AG04449 (cell line): ENCODE data around the gene LIG1.
"Not testable (repeated sequence)": the region's sequence is repeated elsewhere in the genome, so short reads cannot be mapped to it uniquely, and the experiment has no call there.

Experiments used
- CTCF ChIA-PET: fragments of 350-600 bp; formaldehyde crosslinking; extraction: SDS; loops from one replicate; lab custom pipeline; 2021; ENCODE audit warnings: antibody characterized with exemption; lab: Yijun Ruan, JAX
- POLR2A ChIA-PET: fragments of 400-600, 350-600 bp; formaldehyde crosslinking; extraction: SDS; loops from one replicate; lab custom pipeline; 2020; ENCODE audit warnings: antibody characterized with exemption, inconsistent platforms; lab: Yijun Ruan, JAX
- DNase-seq: peaks from one replicate; pipeline ENCODE4 v3.0.0-alpha.2; 2010; ENCODE audit warnings: low read depth, low spot score
- H3K4me3 ChIP-seq: 2 replicates; pipeline ENCODE4 v1.5.1; 2011; ENCODE audit warnings: low read depth, mild to moderate bottlenecking, control low read depth, low read length
- TF ChIP-seq, protein P1 (sequence below): IDR thresholded peaks from one replicate; pipeline ENCODE4 v1.5.1; 2011; ENCODE audit warnings: mild to moderate bottlenecking, moderate library complexity, low read length, control low read depth, inconsistent platforms; ENCODE audit not compliant: insufficient read depth; ENCODE audit errors: missing control alignments

Gene LIG1

DNA sequence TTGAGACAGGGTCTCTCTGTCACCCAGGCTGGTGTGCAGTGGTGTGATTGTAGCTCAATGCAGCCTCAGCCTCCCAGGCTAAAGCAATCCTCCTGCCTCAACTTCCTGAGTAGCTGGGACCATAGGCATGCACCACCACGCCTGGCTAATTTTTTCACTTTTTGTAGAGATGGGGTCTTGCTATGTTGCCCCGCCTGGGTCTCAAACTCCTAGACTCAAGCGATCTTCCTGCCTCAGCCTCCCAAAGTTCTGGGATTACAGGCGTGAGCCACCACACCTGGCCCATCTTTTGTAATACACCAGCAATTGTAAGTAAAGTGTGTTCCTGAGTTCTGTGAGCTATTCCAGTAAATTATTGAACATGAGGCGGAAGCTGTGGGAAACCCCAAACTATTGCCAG lies 66.2 kb downstream of the LIG1 start:
- TF ChIP-seq, protein P1, sequence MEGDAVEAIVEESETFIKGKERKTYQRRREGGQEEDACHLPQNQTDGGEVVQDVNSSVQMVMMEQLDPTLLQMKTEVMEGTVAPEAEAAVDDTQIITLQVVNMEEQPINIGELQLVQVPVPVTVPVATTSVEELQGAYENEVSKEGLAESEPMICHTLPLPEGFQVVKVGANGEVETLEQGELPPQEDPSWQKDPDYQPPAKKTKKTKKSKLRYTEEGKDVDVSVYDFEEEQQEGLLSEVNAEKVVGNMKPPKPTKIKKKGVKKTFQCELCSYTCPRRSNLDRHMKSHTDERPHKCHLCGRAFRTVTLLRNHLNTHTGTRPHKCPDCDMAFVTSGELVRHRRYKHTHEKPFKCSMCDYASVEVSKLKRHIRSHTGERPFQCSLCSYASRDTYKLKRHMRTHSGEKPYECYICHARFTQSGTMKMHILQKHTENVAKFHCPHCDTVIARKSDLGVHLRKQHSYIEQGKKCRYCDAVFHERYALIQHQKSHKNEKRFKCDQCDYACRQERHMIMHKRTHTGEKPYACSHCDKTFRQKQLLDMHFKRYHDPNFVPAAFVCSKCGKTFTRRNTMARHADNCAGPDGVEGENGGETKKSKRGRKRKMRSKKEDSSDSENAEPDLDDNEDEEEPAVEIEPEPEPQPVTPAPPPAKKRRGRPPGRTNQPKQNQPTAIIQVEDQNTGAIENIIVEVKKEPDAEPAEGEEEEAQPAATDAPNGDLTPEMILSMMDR: no peak
- DNase-seq: no peak
- H3K4me3 ChIP-seq: no peak overlapping the region
- POLR2A ChIA-PET: no interaction called here
- CTCF ChIA-PET: interaction anchor here (0.6 to 13.8 kb wide), 8 partner anchors 9 to 141 kb away, joined by 3 to 196 read pairs (median 5); no protein-coding TSS in a partner anchor

DNA sequence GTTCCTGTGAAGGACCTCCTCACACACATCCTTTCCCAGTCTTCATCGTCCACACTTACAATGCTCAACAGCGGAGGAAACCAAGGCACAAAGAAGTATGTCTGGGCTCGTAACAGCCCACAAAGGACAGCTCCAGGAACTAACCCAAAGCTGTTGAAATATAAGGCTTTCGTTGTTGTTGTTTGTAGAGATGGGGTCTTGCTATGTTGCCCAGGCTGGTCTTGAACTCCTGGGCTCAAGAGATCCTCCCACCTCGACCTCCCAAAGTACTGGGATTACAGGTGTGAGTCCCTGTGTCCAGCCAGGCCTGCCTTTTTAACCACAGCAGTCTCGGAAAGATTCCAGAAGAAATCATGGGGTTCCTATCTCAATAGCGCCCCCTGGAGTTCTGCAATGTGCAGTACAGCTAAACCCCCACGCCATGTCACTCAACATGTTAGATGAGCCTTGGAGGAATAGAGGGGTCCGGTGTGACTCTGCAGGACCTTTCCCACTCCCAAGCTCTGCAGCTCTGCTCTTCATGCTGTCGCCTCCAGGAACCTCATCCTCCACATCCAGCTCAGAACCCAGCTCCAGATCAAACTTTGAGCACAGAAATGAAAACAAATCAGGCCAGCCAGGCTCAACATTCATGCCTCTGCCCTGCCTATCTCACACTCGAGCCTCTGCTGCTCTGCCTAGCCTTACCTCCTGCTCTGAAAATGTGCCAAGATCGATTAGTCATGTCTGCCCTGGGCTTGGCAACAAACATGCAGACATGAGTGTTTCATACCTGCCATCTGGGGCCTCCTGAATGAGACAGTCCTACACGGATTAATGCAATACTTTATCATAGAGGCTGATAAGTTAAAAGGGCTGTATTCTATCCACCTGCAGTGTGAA lies 67.0 kb downstream of the LIG1 start:
- H3K4me3 ChIP-seq: no peak overlapping the region
- ChIA-PET POLR2A (no interaction called here), CTCF (interaction anchor here (0.7 to 13.8 kb wide), 14 partner anchors 8 to 158 kb away, joined by 3 to 196 read pairs (median 4); partner anchors contain the start of genes CARD8 and PLA2G4C)
- TF ChIP-seq, protein P1: peak; percentile 57
- DNase-seq: no peak

DNA sequence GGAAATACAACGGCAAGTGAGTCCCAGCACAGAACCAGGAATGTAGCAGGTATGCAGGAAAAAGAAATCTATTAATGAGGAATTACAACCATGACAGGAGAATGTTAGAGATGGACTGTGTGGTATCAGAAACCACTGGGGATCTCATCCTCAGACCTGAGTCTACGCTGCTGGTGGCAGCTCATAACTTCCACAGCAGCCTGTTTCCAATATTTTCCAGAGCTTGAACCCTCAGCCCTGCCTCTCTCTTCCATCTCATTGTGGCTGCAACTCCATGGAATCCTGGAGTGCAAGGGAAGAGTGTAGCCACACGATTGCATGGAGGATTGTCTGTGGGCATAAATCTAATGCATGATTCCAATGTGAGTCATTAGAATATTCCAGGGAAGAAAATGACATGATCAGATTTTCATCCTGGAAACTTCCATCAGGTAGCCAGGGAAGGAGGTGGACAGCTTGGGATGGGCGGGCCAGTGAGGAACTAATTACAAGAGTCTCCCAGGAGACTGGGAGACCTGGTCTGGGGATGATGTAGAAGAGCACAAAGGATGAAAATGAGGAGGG lies 74.5 kb downstream of the LIG1 start:
- DNase-seq: no peak
- ChIA-PET CTCF (interaction anchor here (0.7 to 5.5 kb wide), 5 partner anchors 10 to 132 kb away, joined by 3 to 63 read pairs (median 5); partner anchors contain the start of gene PLA2G4C), POLR2A (interaction anchor here (0.6 kb wide), 1 partner anchor 15 kb away, joined by 4 read pairs; no protein-coding TSS in a partner anchor)
- no peak overlapping the region for H3K4me3 ChIP-seq
- TF ChIP-seq, protein P1: no peak

DNA sequence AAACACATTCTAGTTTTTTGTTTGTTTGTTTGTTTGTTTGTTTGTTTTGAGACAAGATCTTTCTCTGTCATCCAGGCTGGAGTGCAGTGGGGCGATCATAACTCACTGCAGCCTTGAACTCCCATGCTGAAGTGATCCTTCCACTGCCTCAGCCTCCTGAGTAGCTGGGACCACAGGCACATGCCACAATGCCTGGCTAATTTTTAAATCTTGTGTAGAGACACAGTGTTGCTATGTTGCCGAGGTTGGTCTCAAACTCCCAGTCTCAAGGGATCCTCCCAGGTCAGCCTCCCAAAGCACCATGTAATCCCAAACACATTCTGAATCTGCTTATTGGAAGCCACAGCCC lies 75.3 kb downstream of the LIG1 start:
- TF ChIP-seq, protein P1: no peak
- ChIA-PET POLR2A (no interaction called here), CTCF (interaction anchor here (1.4 to 5.5 kb wide), 3 partner anchors 11 to 131 kb away, joined by 5 to 63 read pairs (median 7); partner anchors contain the start of gene PLA2G4C)
- no peak overlapping the region for H3K4me3 ChIP-seq
- no peak for DNase-seq

DNA sequence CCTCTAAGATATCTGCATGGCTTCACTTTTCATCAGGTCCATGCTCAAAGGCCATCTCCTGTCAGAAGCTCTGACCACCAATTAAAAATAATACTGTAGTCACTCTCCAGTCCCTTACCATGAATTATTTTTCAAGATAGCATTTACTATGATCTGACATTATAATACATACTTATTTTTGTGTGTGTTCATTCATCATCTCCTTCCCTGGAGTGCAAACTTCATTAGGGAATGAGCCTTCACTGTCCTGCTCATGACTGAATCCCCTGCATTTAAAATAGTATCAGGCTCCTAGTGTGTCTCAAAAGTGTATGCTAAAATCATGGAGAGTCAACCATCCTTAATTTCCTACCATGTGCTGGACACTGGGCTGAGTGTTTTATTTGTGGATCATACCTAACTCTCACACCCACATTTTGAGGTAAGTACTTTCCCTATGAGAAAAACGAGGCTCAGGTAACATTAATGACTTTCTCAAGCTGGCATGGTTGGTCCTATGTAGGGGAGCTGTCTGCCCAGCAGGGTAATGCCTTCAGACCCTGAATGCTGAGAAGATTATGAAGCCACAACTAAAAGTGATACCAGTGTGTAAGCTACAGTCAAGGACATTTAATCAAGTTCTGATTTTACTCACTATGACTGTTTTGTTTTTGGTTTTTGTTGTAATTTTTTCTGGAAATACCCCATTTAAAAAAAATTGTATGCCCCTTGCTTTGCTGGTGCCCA lies 75.9 kb downstream of the LIG1 start:
- ChIA-PET CTCF (interaction anchor here (1.3 to 5.5 kb wide), 4 partner anchors 11 to 131 kb away, joined by 5 to 63 read pairs (median 6); partner anchors contain the start of gene PLA2G4C), POLR2A (no interaction called here)
- DNase-seq: no peak
- H3K4me3 ChIP-seq: no peak overlapping the region
- TF ChIP-seq, protein P1: no peak

DNA sequence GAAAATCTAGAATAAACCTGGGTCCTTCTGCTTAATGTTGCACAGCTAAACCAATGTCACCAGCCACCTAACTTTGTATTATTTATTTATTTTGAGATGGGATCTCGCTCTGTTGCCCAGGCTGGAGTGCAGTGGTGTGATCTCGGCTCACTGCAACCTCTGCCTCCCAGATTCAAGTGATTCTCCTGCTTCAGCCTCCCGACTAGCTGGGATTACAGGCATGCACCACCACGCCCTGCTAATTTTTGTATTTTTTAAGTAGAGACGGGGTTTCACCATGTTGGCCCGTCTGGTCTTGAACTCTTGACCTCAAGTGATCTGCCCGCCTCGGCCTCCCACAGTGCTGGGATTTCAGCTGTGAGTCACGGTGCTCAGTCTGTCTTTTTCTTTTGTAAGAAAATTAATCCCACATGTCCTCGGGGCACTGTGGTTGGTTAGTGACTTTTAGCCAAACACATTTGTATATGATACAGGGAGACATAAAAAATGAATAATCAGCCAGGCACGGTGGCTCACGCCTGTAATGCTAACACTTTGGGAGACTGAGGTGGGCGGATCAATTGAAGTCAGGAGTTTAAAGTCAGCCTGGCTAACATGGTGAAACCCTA lies 78.9 kb downstream of the LIG1 start:
- POLR2A ChIA-PET, H3K4me3 ChIP-seq: not testable (repeated sequence)
- CTCF ChIA-PET: interaction anchor here (1.0 to 1.2 kb wide), 2 partner anchors 11 to 16 kb away, joined by 3 to 4 read pairs; no protein-coding TSS in a partner anchor
- DNase-seq: peak; percentile 81
